Kidney epithelial cell (primary cell): ENCODE measurements around the gene PSAP. TPM values are rescaled to one million over a fixed set of nuclear protein-coding genes. Genes with fewer than 3 reads are reported as not detected.

Experiments
- DNase-seq: peaks from one replicate; pipeline ENCODE4 v3.0.0-alpha.2; 2010; ENCODE audit warnings: low read depth
- H3K27me3 ChIP-seq: 2 replicates; pipeline ENCODE4 v1.6.0; 2011; ENCODE audit warnings: low read length; ENCODE audit not compliant: control insufficient read depth, insufficient read depth
- H3K36me3 ChIP-seq: 2 replicates; pipeline ENCODE4 v1.5.1; 2011; ENCODE audit warnings: low read length; ENCODE audit not compliant: control insufficient read depth, insufficient read depth
- H3K4me3 ChIP-seq: 2 replicates; pipeline ENCODE4 v1.5.1; 2011; ENCODE audit warnings: low read depth, mild to moderate bottlenecking, control low read depth, low read length
- total RNA-seq: library from RNA; depleted of rRNA; stranded (reverse); fragments of >200 nt; gene quantifications from 2 replicates; pipeline ENCODE4 v1.2.3, GENCODE V29; 2015
- TF ChIP-seq, protein P1 (sequence below): IDR thresholded peaks from 2 replicates; pipeline ENCODE4 v1.5.1; 2011; ENCODE audit warnings: mild to moderate bottlenecking, moderate library complexity, low read length, control low read depth, inconsistent platforms; ENCODE audit not compliant: insufficient read depth, poor library complexity, severe bottlenecking

PSAP gene
- total RNA-seq, 1 donor from 2014 or later, result 1,398 TPM

GRCh38 chr10:71837098-71837827 lies 13.8 kb downstream of the PSAP start:
- TF ChIP-seq, protein P1, sequence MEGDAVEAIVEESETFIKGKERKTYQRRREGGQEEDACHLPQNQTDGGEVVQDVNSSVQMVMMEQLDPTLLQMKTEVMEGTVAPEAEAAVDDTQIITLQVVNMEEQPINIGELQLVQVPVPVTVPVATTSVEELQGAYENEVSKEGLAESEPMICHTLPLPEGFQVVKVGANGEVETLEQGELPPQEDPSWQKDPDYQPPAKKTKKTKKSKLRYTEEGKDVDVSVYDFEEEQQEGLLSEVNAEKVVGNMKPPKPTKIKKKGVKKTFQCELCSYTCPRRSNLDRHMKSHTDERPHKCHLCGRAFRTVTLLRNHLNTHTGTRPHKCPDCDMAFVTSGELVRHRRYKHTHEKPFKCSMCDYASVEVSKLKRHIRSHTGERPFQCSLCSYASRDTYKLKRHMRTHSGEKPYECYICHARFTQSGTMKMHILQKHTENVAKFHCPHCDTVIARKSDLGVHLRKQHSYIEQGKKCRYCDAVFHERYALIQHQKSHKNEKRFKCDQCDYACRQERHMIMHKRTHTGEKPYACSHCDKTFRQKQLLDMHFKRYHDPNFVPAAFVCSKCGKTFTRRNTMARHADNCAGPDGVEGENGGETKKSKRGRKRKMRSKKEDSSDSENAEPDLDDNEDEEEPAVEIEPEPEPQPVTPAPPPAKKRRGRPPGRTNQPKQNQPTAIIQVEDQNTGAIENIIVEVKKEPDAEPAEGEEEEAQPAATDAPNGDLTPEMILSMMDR, result peak; percentile 63
- no peak for DNase-seq

GRCh38 chr10:71836596-71836974 lies 14.5 kb downstream of the PSAP start:
- DNase-seq, result no peak
- Histone ChIP-seq H3K36me3 (no peaks in the 10 kb centered on the region), H3K4me3 (no peak overlapping the region), H3K27me3 (no peaks in the 10 kb centered on the region)
- TF ChIP-seq, protein P1, result no peak

More at GRCh38 chr10:71837098-71837827, 13.8 kb downstream of the PSAP start:
- Histone ChIP-seq H3K4me3 (no peak overlapping the region), H3K36me3 (no peaks in the 10 kb centered on the region), H3K27me3 (no peaks in the 10 kb centered on the region)

DNA sequence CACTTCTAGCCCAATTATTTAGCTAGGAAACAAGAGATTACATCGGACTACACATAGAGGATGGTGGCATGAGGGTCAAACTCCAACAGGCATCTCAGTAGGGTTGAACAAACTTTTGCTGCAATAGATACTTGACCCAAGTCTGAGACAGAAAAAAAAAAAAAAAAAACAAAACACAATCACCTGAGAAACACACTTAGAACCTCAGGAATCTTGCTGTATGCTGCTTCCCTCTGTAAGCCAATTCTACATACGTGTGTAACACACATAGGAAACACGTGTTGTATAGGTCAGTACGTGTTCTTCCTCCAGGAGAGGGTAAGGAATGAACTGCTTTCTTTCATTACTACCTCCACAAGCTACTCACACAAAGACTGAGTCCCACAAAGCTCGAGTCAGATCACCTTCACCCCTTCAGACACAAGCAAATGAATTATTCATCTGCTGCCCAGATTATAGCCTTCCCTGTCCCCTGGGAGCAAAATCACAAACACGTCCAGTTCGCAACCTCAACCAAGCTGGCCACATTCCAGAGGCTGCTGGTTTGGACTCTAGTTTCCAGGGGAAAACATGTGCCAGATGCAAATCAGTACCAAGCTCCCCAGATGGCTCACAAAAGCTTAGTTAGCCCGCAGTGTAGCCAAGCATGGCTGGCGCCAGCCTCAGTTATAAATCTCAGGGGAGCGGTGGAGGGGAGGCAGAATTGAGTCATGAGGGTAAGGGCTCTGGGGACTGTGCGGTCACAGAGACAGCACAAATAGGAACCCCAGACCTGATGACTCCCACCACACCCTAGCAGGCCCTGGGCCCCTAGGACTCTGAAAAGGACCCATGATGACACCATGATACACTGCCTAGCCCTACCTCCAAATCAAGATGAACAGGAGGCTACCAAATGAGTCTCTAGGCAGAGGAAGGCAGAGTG lies 15.1 kb downstream of the PSAP start:
- H3K4me3 ChIP-seq, result no peak overlapping the region
- H3K27me3 ChIP-seq, result no peaks in the 10 kb centered on the region
- DNase-seq, result peak; percentile 89
- H3K36me3 ChIP-seq, result peaks cover 1% of the 10 kb centered on the region
- TF ChIP-seq, protein P1, result no peak

DNA sequence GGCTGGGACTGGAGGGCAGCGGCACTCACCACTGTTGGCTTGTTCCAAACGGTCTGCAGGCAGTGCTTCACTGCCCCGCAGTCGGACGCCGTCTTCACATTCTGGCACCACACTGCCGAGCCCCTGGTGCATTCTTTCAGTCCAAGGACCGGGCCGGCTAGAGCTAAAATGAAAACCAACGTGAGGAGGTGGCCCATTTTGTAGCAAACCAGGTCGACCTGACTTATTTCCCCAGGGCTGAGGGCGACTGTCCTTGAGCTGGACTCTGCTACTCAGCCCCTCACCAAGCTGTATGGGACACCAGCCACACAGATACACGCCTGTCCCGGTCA lies 16.7 kb downstream of the PSAP start:
- H3K4me3 ChIP-seq, result no peak overlapping the region
- peaks cover 5% of the 10 kb centered on the region for H3K36me3 ChIP-seq
- TF ChIP-seq, protein P1, result no peak
- H3K27me3 ChIP-seq, result no peaks in the 10 kb centered on the region
- no peak for DNase-seq

GRCh38 chr10:71833451-71834342 lies 17.4 kb downstream of the PSAP start:
- TF ChIP-seq, protein P1, result no peak
- H3K27me3 ChIP-seq, result no peaks in the 10 kb centered on the region
- H3K4me3 ChIP-seq, result no peak overlapping the region
- DNase-seq, result no peak
- peaks cover 7% of the 10 kb centered on the region for H3K36me3 ChIP-seq
